ENCODE results near the gene NUMBL.

DNA sequence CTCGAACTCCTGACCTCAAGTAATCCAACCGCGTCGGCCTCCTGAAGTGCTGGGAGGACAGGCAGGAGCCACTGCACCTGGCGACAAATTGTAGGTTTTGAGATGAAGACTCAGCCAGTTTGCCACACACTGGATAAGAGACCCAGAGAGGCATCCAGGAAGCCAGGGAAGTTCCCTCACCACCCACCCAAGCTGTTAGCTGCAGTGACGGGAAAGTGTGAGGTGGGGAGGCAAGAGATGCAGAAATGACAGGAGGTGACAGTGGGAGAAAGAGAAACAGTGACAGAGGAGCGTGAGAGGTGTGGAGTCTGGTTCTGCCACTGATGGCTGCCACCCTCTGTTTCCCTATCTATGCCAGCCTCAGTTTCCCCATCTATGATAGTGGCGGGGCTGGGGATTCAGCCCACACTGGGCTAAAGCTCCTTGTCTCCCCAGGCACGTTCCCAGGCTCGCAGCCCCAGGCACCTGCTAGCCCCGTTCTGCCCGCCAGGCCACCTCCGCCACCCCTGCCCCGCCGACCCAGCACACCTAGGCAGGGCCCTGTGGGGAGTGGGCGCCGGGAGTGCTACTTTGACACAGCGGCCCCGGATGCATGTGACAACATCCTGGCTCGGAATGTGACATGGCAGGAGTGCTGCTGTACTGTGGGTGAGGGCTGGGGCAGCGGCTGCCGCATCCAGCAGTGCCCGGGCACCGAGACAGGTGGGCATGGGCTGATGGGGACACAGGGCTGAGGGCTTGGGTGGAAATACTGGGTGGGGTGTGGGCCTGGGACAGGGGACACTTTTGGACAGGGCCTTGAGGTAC, 68.3 kb downstream of the NUMBL start:
- TF ChIP-seq POLR2AphosphoS5 (IDR thresholded peaks at IDR 0.05; ENCODE audit: borderline replicate concordance, low read depth, low read length) (no peak), EZH2 (IDR thresholded peaks at IDR 0.05) (no peak), FOXP2 (optimal IDR thresholded peaks at IDR 0.05; ENCODE audit: control extremely low read depth, extremely low read length, insufficient read depth) (no peak)
